NCI-H345 treated with DMSO at 0.1 percent for 48 hours (cell line): ENCODE data around the gene LRRTM1.
A peak's percentile ranks its signal among the peaks of the same experiment; 100 is the strongest.

Experiments
- DNase-seq: peaks from one replicate; lab custom pipeline; 2025; ENCODE audit not compliant: unreplicated experiment; lab: John Stamatoyannopoulos, UW

The LRRTM1 gene, protein sequence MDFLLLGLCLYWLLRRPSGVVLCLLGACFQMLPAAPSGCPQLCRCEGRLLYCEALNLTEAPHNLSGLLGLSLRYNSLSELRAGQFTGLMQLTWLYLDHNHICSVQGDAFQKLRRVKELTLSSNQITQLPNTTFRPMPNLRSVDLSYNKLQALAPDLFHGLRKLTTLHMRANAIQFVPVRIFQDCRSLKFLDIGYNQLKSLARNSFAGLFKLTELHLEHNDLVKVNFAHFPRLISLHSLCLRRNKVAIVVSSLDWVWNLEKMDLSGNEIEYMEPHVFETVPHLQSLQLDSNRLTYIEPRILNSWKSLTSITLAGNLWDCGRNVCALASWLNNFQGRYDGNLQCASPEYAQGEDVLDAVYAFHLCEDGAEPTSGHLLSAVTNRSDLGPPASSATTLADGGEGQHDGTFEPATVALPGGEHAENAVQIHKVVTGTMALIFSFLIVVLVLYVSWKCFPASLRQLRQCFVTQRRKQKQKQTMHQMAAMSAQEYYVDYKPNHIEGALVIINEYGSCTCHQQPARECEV

DNA sequence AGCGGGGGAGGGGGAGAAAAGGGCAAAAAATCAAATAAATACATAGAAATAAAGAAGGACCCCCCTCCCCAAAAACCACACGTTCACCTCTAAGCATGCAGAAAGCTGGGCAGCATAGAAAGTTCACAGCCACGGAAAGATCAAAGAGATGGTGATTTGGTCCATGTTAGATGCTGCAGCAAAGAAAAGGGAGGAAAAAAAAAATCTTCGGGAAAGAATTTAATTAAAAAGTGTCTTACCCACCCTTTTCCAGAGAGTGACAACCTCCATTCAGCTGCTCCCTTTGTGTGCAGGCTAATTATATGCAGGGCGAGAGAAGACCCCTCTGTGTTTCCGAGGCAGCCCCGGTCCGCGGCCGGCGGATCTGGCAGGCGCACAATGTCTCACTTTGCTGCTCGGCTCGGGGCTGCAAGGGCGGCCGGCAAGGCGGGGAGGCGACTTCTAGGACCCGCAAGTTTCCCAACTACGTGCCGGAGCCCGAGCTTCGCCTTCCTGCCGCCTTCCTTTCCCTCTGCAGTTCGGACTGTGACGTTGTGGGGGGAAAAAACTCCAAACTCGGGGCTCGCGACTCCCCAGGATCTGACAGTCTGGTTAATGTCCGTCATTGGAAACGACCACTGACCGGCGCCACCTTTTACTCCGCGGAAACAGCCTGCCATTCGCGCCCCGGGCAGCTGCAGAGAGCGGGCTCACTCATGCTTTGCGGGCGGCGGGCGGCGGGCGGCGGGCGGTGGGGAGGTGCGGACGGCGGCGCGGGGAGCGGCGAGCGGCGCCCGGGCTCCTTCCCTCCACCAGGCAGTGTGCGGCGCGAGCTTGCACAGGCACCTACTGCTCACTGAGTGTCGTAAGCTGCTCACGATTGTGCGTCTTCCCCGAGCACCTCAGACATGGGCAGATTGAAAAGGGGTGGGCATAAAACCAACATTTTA lies at the start of gene LRRTM1:
TSS of gene LRRTM1 (minus strand) at position 844 of the 929 bp plus-strand sequence. CDS start 933 bp downstream, outside the sequence.
- peak; percentile 56 for DNase-seq

DNA sequence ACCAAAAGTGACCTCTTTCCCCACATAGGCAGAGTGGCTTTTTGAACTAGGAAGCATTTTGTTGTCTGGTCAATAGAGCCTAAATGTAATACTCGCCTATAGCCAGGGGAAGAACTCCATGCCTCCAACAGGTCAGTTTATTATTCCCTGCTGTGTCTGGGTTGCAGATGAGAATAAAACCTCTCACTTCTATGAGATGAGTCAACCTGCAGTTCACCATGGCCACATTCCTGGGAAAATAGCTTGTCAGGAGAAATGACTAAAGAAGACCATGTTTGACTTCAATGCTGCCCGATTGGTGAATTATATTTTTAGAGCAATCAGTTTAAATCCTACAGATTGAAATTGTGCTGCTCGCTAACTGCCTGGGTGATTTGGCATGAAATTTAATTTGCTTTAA lies 46.7 kb upstream of the LRRTM1 start:
- no peak for DNase-seq

DNA sequence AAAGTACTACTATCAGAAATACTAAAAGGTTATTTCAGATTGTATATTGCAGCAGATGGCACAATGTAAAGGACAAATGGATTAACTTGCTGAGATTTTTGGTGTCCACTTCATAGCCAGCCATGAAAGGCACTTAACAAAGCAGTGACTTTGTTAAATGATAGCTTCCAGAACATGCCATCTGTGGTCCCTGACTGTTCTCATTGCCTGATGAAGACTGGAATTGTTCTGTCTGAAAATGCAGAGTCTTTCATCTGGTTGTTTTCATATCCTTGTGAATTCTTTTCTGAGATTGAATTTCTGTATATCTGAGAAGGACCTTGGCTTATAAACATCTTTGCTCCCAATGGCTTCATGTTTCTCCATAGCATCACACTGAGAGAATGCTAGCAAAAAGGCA lies 44.4 kb upstream of the LRRTM1 start:
- DNase-seq, result no peak

DNA sequence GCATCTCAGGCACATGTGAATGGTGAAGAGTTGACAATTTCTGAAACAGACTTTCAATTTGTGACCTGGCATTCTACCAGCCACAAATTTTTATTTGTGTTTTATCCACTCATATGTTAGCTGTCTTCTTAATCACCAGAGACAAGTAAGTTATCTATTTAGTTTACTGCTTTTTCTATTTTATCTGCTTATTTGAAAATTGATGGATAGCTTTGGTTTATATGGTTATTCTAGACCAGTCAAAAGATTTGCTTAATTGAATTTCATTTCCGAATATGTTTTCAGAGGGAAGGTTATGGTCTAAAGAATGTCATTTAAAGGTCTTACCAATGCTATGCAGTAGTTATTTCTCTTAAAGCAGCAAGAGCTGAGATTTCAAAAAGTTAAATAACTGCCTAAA lies 43.5 kb upstream of the LRRTM1 start:
- no peak for DNase-seq

DNA sequence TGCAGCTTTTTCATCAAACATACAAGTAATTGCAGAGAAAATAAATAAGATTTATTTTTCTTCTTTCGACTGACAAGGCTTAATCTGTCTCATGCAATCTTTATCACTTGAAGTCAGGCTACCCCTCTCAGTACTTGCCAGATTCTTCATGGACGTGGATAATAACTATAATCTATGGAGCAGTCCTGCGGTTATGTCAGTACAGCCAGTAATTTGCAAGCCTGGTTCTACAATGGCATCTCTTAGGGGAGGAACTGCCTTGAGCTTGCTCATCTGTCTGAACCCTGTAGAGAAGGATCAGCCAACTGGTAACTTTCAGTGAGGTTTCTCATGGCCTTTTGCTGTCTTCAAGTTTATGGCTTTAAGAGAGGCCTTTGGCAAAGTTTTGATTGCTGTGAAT lies 35.5 kb upstream of the LRRTM1 start:
- no peak for DNase-seq

DNA sequence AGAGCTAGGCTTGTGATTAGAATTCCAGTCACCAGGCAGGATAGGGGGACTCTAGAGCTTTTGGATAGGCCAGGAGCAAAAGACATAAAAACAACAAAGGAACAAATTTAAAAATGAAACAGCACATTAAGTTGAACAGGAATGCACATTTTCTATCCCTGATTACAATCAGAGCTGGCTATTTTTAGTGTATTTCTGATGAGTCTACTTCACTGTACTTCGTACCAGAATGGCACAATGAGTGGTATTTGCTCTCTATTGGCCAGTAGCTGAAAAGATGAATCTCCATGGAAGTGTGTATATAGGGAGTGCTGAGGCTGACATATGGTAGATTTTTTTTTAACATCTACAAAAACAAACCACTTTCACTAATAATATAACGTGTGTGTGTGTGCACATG lies 34.2 kb upstream of the LRRTM1 start:
- no peak for DNase-seq

DNA sequence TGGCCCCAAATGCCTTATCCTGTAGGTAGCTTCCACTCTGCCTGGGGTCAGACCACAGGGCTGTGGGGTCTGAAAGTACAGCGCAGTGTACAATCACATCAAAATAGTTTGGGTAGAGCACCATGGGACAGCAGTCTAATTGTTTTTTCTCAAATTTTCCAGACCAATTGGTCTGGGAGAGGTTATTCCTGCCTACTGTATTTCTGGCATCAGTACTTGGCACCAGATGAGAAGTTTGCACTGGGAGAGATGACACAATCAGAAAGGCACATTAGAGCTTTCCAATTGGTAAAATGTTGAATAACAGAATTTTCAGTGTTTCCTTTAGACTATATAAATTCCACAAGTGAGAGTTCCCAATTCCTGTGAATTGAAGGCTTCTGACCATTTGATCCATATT lies 30.9 kb upstream of the LRRTM1 start:
- DNase-seq, result no peak

DNA sequence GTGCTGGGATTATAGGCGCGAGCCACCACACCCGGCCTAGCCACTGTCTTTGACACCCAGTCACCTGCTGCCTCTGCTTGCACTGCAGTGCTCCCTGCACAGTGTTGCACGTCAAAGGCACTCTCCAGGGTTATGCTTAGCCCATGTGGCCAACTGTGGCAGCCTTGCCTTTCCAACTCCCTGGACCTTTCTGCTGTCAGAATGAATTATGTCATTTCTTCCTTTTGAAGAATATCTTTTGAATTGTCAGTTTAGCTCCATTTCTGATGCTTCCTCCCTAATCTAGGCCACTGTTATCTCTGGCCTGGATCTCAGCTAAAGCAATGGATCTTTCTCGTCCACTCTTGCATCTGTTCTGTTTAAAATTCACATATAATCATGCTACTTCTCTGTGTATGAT lies 29.3 kb upstream of the LRRTM1 start:
- DNase-seq, result no peak

DNA sequence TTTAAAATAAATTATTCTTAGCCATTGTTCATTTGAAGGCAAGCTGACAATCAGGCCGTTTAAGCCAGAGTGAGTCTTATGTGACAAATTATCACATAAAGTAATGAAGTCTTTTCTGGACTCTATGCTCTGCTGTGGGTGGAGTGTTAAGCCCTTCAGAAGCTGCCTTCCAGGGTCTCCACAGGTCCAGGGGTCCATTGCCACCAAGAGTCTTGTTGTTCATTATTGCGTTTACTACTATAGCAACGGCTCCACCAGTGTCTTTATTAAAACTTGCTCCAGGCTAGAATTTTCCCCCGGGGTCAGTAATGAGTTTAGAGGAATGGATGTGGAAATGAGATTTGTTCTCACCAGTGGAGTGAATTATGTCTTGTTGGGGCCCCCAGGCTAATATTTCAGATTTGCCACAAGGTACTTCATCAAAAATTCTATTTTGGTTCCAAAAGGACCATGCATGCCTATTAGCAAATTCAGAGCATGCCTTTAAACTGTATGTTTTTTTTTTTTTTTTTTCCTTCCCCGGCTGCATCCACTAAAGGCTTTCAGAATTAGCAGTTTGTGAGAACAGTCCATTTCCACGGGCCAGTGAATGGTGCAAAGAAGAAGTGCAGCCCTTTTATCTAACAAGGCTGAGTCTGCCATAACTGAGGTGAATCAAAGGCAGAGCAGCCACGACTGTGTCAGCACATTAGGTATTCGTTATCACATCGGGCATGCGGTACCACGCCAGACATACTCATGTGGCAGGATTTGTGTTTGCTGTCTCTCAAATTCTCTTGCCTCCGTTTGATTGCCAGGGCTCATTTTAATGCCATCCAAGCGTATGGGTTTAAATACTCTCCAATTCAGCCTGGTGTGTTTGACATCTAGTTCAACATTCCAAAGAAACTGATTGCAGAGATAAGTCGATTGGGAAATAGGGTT lies 26.2 kb upstream of the LRRTM1 start:
- no peak for DNase-seq

DNA sequence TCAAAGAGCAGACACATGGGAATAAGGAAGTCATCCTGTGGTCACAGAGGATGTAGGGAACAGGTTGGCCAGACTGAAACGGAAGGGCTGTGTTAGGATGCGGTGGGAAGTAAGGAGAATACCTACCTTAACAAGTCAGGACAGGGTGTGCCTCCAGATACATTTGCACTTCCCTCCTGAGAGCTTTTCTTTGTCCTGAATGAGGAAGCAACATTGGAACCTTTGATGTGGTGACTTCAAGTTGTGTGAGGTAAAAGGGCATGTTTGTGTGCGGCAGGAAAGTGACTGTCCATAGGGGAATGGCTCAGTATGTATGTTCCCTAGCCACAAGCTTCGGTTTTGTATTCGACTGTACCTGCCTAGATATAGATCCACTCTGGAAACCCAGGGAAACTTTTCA lies 24.9 kb upstream of the LRRTM1 start:
- DNase-seq, result no peak

DNA sequence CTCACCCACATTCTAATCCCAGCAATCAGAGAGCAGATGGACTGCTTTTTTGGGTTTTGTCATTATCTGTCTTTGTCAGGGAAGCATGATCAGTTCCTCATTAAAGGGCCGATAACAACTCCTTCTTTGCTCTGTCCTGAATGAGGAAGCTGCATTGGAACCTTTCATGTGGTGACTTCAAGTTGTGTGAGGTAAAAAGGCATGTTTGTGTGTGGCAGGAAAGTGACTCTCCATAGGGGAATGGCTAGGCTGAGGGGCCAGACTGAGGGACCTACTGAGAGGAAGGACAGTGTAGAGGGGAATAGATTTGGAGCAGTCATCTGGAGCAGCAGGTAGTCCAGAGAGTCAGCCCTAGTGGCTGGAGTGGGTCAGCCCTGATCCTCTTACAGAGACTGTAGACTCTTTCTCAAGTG lies 23.6 kb upstream of the LRRTM1 start:
- no peak for DNase-seq

DNA sequence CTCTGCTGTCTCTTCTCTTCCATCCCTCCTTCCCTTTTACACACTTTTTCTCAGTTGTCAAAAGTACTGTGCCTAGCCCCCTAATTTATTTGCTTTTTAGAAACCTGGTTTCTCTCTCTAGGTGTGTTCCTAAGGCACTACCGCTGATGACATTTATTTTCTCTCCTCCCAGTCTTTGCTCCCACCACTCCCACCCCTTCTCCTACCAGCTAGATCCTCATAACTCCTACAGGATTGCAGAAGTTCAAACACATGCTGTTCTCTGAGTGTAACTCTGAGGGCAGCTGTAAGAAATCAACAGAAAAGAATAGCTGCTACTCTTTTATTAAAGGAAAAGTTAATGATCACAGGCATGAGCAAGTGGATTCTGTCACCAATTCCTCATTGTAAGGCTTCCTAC lies 22.3 kb upstream of the LRRTM1 start:
- no peak for DNase-seq

DNA sequence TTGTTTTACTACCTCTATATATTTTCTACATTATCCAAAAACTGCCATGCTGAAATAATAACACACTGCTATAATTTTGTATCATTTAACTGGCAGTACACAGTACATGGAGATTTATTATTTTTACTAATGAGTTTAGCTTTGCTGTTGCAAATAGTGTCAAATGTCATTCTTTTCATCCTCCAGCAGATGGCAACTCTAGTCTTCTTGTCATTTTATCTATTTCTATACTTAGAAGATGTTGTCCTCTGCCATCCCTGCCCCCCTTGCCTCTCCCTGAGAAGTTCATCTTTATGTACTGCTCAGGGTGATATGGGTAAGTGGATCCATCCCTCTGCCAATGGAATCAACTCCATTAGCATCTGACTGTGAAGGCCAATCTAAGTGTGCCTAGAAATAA lies 21.7 kb upstream of the LRRTM1 start:
- DNase-seq, result peak; percentile 38

DNA sequence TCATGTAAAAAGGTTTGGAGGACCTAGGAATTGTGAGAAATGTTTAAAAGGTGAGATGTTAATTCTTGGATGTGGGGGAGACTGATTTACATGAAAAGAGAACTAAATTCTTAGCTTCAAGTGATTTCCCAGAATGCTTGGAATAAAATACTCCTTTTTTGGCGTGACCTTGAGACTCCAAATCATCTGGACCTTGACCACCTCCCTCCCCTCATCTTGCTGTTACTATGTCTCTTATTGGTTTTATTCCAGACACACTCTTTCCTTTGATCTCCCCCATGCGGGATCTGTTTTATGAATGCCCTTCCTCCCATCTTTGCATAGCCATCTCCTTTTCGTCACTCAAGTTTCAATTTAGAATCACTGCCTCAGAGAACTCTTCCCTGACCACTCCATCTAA lies 20.0 kb upstream of the LRRTM1 start:
- DNase-seq, result no peak

DNA sequence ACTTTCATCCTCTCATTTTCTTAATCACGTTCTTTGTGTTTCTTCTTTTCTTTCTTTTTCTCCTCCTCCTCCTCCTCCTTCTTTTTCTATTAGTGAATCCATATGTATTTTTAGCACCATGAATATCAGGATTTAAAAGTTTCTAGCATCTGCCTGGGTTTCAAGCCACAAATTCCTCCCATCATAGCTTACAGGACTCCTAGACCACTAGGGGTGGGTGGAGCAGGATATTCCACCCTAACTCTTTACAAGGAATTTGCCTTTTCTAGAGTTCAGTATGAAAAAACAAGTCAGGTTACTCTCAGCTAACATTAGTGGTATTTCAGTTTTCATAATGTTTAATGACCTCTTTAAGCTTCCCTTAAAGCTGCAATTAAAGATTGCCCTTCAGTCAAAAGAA lies 19.1 kb upstream of the LRRTM1 start:
- DNase-seq, result no peak

DNA sequence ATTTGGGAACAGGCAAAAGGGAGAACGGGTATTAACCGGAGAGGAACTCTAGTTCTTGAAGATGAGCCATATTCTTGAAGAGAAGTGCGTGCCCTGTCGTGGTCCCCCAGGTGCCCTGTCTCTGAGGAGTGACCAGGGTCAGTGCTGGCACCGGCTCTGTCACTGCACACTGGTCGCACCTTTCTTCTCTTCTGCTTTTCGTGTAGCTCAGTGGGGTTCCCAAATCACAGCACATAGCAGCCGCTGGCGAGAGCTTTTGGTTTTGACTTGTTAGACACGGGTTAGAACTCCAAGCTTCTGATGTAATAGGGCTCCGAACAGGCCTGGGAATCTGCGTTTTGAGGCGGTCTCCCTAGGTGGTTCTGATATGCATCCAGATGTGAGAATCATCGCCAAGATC lies 18.4 kb upstream of the LRRTM1 start:
- no peak for DNase-seq

DNA sequence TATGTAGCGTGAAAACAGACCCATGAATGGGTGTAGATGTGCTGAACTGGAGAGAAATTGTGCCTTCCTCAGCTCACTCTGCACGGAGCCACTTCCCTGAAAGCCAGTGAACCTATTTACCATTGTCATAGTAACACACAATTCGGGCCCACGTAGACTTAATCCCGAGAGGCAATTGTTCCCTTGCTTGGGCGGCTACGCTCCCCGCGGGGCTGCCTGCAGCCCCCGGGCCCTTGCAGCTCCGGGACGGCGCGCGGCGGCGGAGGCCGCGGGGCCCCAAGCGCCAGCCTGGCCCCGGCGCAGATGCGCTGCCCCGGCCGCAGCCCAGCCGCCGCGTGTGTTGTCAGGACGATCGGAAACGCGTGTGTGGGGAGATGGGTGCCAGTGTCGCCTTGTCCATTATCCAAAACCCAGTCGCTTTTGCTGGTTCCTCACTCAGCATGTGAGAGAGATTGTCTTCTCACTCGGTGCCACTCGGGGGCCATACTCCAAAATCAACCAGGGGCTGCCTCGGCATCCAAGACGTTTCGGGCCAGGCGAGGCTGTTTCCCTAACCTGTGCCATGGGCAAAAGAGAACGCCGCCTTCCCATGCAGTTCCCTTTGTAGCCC lies 17.9 kb upstream of the LRRTM1 start:
- no peak for DNase-seq

DNA sequence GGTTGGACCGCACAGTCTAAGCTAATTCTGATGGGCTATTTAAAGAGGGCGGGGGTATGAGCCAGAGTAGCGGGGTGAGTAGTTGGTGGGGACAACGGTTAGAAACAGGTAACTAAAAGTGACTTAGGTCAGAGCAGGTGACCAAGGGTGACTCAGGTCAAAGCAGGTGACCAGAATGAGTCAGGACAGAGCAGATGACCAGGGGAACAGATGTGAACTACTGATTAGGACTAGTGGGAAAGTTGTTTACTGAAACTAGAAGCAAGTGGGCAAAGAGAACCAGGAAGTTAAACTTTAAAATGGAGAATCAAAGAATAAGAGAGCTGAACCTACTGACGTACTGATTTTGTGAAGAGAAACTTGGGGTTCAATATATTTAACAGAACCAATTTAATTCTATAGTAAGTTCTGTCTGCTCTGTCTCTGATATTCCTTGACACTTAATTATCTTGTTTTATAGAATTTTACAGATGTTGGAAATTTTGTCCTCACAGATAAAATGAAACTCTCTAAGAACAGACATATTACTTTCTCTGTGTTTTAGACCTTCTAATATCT lies 7.8 kb upstream of the LRRTM1 start:
- DNase-seq, result no peak

DNA sequence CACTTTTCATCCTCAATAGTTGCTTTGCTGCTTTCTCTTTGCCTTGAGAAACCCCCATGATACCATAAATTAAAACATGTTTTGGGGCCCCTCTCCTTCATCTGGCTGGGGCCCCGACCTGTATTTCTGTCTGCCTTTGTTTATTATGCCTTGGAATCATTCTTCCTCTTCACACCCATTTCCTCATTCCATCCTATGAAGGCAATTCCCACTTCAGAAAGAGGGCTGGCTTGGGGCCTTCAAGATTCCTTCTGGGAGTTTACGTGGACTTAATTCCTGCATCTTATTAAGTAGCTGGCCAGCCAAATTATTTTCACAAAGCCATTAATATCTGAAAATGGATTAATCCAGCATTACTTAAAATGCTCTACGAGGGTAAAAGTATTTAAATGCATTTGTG lies 6.8 kb upstream of the LRRTM1 start:
- no peak for DNase-seq
